ENCODE results near the gene PTPRR.

The PTPRR gene

GRCh38 chr12:70683976-70684375 lies 236.6 kb downstream of the PTPRR start:
- no peak for DNase-seq

GRCh38 chr12:70671698-70672097 lies 248.8 kb downstream of the PTPRR start:
- DNase-seq: no peak

DNA sequence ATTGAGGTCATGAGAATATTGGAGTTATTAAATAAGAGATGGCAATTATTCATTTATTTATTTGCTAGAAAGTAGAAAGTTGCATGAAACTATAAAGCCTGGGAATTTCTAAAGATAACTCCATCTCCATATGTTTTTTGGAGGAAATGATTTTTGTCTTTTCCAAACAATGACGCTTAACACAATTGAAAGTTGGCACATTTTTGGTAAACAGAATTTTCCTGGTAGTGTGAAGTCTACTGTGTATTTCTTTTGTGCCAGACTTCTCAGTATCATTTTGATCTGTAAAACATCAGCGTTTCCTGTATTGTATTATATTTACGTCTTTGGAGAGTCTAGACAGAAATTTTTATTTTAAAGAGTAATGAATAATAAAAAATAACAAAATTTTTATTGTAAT lies 249.6 kb downstream of the PTPRR start:
- DNase-seq: no peak

- no peak for DNase-seq
Measured at GRCh38 chr12:70667253-70667652, 253.3 kb downstream of the PTPRR start.

GRCh38 chr12:70666364-70666763 lies 254.2 kb downstream of the PTPRR start:
- DNase-seq: no peak

- DNase-seq: no peak
Measured at GRCh38 chr12:70664465-70664881, 256.1 kb downstream of the PTPRR start.

GRCh38 chr12:70663838-70664237 lies 256.7 kb downstream of the PTPRR start:
- DNase-seq: no peak

- no peak for DNase-seq
Measured at GRCh38 chr12:70661466-70662161, 258.9 kb downstream of the PTPRR start.

DNA sequence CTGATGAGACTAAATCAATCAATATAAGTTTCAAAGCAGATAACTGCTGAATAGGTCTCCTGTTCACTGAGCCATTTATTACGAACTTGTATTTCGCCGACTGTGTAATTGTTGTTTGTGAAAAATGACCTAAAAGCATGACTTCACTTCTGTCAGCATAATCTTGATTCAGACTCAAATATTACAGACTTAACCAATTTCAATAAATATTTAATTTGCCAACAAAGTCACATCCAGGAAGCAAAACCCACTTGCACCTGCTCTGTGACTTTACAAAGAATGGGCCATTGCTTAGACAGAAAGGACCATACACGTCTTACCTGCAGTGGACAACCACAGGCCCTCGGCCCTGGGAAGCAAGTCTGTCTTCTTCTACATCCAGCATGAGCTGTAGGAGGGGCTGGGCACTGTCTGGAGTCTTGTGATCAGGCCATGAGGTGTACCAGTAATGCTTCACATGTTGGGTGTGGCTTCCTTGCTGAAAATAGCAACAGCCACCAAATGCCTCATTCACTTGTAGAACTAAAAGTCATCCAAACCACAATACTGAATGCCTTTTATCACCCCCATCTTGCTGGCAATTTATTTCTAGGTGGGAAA lies 259.8 kb downstream of the PTPRR start:
- no peak for DNase-seq

GRCh38 chr12:70660002-70660604 lies 260.4 kb downstream of the PTPRR start:
- DNase-seq: no peak

- DNase-seq: no peak
Measured at GRCh38 chr12:70659077-70659606, 261.4 kb downstream of the PTPRR start.

GRCh38 chr12:70657616-70658286 lies 262.8 kb downstream of the PTPRR start:
- DNase-seq: no peak

DNA sequence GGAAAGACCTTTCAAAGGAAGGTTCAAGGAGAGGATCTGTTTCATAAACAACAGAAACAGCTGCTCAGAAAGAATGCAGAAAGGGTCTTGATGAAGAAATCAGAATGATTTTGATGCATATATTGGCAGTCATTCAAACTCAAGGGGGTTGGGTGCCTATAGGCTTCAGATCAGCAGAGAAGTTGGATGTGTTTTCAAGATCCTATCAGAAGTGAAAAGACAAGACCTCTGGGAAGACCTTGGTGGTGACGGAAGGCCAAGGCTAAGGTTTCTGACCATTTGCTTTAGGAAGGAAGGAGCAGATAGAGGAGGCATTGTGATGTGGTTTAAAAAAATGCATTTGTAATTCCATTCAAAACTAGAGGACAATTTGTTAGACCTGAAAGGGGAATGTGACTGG lies 268.1 kb downstream of the PTPRR start:
- no peak for DNase-seq

DNA sequence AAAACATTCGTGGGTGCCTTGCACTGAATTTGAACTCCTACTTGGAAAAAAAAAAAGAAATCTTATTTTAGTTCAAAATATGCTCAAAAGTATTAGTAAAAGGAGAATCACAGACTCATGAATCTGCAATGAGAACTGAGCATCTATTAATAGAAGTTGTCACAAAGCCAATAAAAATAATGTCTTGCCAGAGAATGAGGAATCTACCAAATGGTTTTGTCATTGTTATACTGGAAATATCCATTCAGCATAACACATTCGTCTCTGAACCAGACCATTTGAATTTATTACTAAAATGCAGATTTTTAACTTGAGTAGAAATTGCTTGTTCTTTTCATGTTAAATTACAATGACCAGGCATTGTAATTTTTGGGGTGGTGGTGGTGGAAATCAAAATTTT lies 271.7 kb downstream of the PTPRR start:
- no peak for DNase-seq

GRCh38 chr12:70648191-70648590 lies 272.3 kb downstream of the PTPRR start:
- no peak for DNase-seq

GRCh38 chr12:70646850-70647249 lies 273.7 kb downstream of the PTPRR start:
- no peak for DNase-seq

DNA sequence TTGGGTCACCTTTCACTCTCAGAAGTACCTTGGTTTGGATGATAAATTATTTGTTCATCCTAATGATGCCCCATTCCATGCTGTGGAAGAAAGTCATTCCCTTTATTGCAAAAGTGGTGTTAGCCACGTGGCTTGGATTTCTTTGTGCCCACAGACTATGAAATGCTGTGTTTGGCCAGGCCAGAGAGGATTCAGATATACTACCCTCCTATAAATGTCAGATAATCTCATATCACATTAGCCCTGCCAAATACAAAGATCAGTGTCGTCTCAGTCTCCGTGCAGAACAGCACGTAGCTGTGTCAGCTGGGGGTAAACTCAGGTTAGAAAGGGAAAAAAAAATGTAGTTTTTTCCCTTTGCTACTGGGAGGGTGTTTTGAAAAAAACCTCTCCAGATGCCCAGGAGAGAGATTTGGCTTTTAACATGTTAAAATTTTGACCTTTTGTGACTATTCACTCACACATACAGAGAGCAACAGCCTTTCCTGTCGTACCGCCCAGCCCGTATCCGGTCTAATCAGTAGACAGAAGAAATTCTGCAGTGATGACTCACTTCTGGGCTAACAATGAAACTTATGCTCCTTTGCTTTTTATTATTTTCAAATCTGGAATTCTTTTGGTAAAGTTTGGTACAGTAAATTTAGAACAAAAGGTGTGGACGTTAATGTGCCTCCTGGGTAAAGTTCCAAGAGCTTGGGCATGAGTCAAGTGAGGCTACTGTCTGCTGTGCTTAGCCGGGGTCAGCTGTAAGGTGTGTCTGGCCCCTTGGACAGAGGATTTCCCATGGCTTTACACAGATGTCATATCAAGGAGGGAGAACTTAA lies 274.8 kb downstream of the PTPRR start:
- no peak for DNase-seq

GRCh38 chr12:70644861-70645260 lies 275.7 kb downstream of the PTPRR start:
- no peak for DNase-seq

GRCh38 chr12:70643939-70644338 lies 276.6 kb downstream of the PTPRR start:
- no peak for DNase-seq

- no peak for DNase-seq
Measured at GRCh38 chr12:70641691-70642090, 278.8 kb downstream of the PTPRR start.

- DNase-seq: no peak
Measured at GRCh38 chr12:70640901-70641300, 279.6 kb downstream of the PTPRR start.

DNA sequence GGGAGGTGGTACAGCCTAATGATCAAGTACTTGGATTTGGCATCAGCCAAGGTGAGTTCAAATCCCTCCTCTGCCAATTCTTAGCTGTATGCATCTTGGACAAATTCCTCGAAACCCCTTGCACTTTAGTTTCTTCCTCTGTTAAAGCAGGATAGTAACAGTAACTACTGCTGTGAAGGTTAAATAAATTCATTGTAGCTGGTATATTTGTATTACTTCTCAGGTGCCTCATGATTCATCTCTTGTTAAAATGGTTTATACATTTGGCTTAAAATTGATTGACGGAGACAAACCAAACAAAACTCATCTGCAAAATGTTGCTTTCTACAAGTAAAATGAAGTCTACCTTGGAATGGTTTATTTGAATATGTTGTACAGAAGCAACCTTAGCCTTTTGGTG lies 281.0 kb downstream of the PTPRR start:
- no peak for DNase-seq
